Smooth muscle cell (in vitro differentiated cells): ENCODE measurements around the gene BRI3. TPM values are rescaled to one million over a fixed set of nuclear protein-coding genes. Genes with fewer than 3 reads are reported as not detected.
A peak's percentile ranks its signal among the peaks of the same experiment; 100 is the strongest.

Source experiments
- DNase-seq: peaks from one replicate; lab custom pipeline; 2025; ENCODE audit not compliant: unreplicated experiment; lab: John Stamatoyannopoulos, UW
- H2AFZ ChIP-seq: fragments of 200-600 bp; sonication (generic); 2 replicates; pipeline ENCODE4 v1.6.0; 2016; ENCODE audit warnings: antibody characterized with exemption, low read depth, mild to moderate bottlenecking
- H3F3A ChIP-seq: fragments of 200-600 bp; sonication (generic); 2 replicates; pipeline ENCODE4 v1.6.0; 2017; ENCODE audit warnings: antibody characterized with exemption, low read depth
- H3K27ac ChIP-seq: fragments of 200-600 bp; sonication (generic); 2 replicates; pipeline ENCODE4 v1.5.1; 2016; ENCODE audit warnings: low read depth, mild to moderate bottlenecking
- H3K27me3 ChIP-seq: fragments of 200-600 bp; sonication (generic); 2 replicates; pipeline ENCODE4 v1.6.1; 2016; ENCODE audit warnings: low read depth, mild to moderate bottlenecking
- H3K36me3 ChIP-seq: fragments of 200-600 bp; sonication (generic); 2 replicates; pipeline ENCODE4 v1.5.1; 2016; ENCODE audit warnings: low read depth
- H3K4me1 ChIP-seq: fragments of 200-600 bp; sonication (generic); 2 replicates; pipeline ENCODE4 v1.5.1; 2016; ENCODE audit warnings: low read depth
- H3K4me2 ChIP-seq: fragments of 200-600 bp; sonication (generic); 2 replicates; pipeline ENCODE4 v1.6.0; 2016; ENCODE audit warnings: mild to moderate bottlenecking
- H3K4me3 ChIP-seq: fragments of 200-600 bp; sonication (generic); 2 replicates; pipeline ENCODE4 v1.5.1; 2016; ENCODE audit warnings: mild to moderate bottlenecking
- H3K79me2 ChIP-seq: fragments of 200-600 bp; sonication (generic); 2 replicates; pipeline ENCODE4 v1.6.0; 2016; ENCODE audit warnings: low read depth, mild to moderate bottlenecking
- H3K9ac ChIP-seq: fragments of 200-600 bp; sonication (generic); 2 replicates; pipeline ENCODE4 v1.6.0; 2016; ENCODE audit warnings: low read depth
- H3K9me3 ChIP-seq: fragments of 200-600 bp; sonication (generic); replicated peaks from 2 replicates; pipeline ENCODE4 v1.5.1; 2016; ENCODE audit warnings: low read depth
- H4K20me1 ChIP-seq: fragments of 200-600 bp; sonication (generic); 2 replicates; pipeline ENCODE4 v1.6.0; 2016; ENCODE audit warnings: low read depth
- CTCF ChIP-seq: fragments of 200-600 bp; sonication (generic); IDR thresholded peaks from 2 replicates; pipeline ENCODE4 v1.5.1; 2017; ENCODE audit warnings: borderline replicate concordance, mild to moderate bottlenecking, antibody characterized with exemption; ENCODE audit not compliant: insufficient read depth, poor library complexity, severe bottlenecking
- WGBS: methylation state at CpG from one replicate; pipeline ENCODE4 v1.1.7; 2016; ENCODE audit warnings: low lambda C conversion rate; 5-methylcytosine and 5-hydroxymethylcytosine counted together
- polyA plus RNA-seq: library from polyadenylated mRNA; unstranded; fragments of >200 nt; fragmentation: Nextera tagmentation; extraction: Ambion mirVana; gene quantifications from 2 replicates; pipeline ENCODE4 v1.2.1, GENCODE V29; 2016
- total RNA-seq: library from RNA; depleted of rRNA; stranded (reverse); fragments of >200 nt; gene quantifications from 2 replicates; pipeline ENCODE4 v1.2.3, GENCODE V29; 2014

Gene BRI3
- total and polyA plus RNA-seq, 2 experiments from 2014 or later = 70.1 to 83.0 TPM

DNA sequence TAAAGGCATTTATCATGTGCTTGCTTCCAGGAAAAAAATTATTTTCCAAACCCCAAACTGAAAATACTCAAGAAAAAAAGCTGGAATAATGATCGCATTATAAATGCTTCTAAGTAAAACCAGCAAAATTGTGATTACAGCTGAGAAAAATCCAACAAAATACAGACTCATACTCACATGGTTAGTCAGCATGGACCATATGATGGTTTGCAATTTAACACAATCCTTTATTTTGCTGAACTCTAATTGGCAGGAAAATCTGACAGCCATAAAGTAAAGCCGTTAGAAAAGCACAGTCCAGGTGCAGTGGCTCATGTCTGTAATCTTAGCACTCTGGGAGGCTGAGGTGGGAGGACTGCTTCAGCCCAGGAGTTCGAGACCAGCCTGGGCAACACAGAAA is 59.6 kb downstream of the BRI3 start:
- Histone ChIP-seq H3K4me1 (no peaks in the 10 kb centered on the region), H3F3A (peaks cover 13% of the 10 kb centered on the region), H3K9me3 (no peaks in the 10 kb centered on the region), H4K20me1 (peaks cover 37% of the 10 kb centered on the region), H3K79me2 (peaks cover 36% of the 10 kb centered on the region), H3K4me3 (no peak overlapping the region), H3K27me3 (no peaks in the 10 kb centered on the region), H3K36me3 (no peaks in the 10 kb centered on the region), H3K27ac (peak overlapping the region; percentile 26), H3K9ac (no peak overlapping the region), H3K4me2 (peak overlapping the region; percentile 36), H2AFZ (no peak overlapping the region)
- TF ChIP-seq CTCF = no peak
- WGBS = 56% methylated on average over 3 of the region's 3 CpGs
- DNase-seq = no peak

Other genes starting within 250 kb of the BRI3 start
- 6.9 and 8.7 TPM in 2 replicates for gene LMTK2, start 174.8 kb upstream of the BRI3 start, total RNA-seq
- 3.0 and 3.7 TPM in 2 replicates for gene LMTK2, start 174.8 kb upstream of the BRI3 start, polyA plus RNA-seq
- 0.27 TPM in 1 of 2 replicates, not detected in the other for gene BHLHA15, start 70.2 kb upstream of the BRI3 start, total RNA-seq
- gene BHLHA15, start 70.2 kb upstream of the BRI3 start, polyA plus RNA-seq = 1.3 and 1.4 TPM in 2 replicates
- gene TECPR1, start 29.5 kb upstream of the BRI3 start, total RNA-seq = 27.7 and 33.1 TPM in 2 replicates
- gene TECPR1, start 29.5 kb upstream of the BRI3 start, polyA plus RNA-seq = 8.9 and 15.3 TPM in 2 replicates
- gene BAIAP2L1, start 119.4 kb downstream of the BRI3 start, total RNA-seq = 55.1 and 63.1 TPM in 2 replicates
- 45.0 and 47.2 TPM in 2 replicates for gene BAIAP2L1, start 119.4 kb downstream of the BRI3 start, polyA plus RNA-seq